ENCODE results near the gene MYL4.
"Not testable (repeated sequence)": the region's sequence is repeated elsewhere in the genome, so short reads cannot be mapped to it uniquely, and the experiment has no call there.

The MYL4 gene

GRCh38 chr17:47208744-47209488, at the start of gene MYL4:
TSS of gene MYL4 (plus strand) at chr17:47209348. CDS start at chr17:47209423, 75 bp downstream.
- no peak for TF ChIP-seq CTCF (IDR thresholded peaks at IDR 0.05; ENCODE audit: low read depth, low read length)
- DNase-seq (ENCODE audit: low read depth in 2 of 2): no peak
- no peak within 1 kb of the TSS for H3K4me3 ChIP-seq (replicated peaks in 1 of 2; ENCODE audit: low read depth in 2 of 2, low read length in 2 of 2)

GRCh38 chr17:47162013-47162622, 47.0 kb upstream of the MYL4 start:
- TF ChIP-seq CTCF (IDR thresholded peaks at IDR 0.05; ENCODE audit: low read depth, low read length): no peak
- no peak overlapping the region for H3K4me3 ChIP-seq (replicated peaks in 1 of 2; ENCODE audit: low read depth in 2 of 2, low read length in 2 of 2)
- DNase-seq (ENCODE audit: low read depth in 2 of 2): no peak

DNA sequence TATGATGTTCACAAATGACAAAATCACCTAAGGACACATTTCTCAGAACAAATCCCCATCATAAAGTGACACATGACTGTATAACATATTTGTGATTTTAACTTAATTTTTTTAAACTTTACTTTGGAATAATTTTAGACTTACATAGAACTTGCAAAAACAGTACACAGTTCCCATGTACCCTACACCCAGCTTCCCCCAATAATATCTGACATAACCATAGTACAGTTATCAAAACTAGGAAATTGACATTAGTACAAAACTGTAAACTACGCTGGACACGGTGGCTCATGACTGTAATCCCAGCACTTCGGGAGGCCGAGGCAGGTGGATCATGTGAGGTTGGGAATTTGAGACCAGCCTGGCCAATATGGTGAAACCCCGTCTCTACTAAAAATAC, 44.9 kb upstream of the MYL4 start:
- no peak for TF ChIP-seq CTCF (IDR thresholded peaks at IDR 0.05; ENCODE audit: low read depth, low read length)
- no peak for DNase-seq (ENCODE audit: low read depth in 2 of 2)
- H3K4me3 ChIP-seq (replicated peaks in 1 of 2; ENCODE audit: low read depth in 2 of 2, low read length in 2 of 2): no peak overlapping the region

- no peak overlapping the region for H3K4me3 ChIP-seq (replicated peaks in 1 of 2; ENCODE audit: low read depth in 2 of 2, low read length in 2 of 2)
- no peak for TF ChIP-seq CTCF (IDR thresholded peaks at IDR 0.05; ENCODE audit: low read depth, low read length)
- no peak for DNase-seq (ENCODE audit: low read depth in 2 of 2)
Measured at GRCh38 chr17:47165137-47165536, 44.0 kb upstream of the MYL4 start.

DNA sequence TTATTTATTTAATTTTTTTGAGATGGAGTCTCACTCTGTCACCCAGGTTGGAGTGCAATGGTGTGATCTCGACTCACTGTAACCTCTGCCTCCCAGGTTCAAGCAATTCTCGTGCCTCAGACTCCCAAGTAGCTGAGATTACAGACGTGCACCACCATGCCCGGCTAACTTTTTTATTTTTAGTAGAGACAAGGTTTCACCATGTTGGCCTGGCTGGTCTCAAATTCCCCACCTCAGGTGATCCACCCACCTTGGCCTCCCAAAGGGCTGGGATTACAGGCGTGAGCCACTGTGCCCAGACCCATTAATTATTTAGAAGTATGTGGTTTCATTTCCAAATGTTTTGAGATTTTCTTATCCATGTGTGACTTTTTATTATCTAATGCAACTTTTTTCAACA, 42.3 kb upstream of the MYL4 start:
- DNase-seq (ENCODE audit: low read depth in 2 of 2): not testable (repeated sequence)

DNA sequence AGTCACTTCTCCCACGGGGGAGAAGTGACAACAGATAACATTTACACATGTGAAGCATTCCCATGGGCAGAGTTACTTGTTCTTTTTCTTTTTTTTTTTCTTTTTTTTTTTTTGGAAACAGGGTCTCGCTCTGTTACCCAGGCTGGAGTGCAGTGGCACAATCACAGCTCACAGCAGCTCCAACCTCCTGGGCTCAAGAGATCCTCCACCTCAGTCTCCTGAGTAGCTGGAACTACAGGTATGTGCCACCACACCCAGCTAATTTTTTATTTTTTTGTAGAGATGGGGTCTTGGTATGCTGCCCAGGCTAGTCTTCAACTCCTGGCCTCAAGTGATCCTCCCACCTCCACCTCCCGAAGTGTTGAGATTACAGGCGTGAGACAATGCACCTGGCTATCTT, 40.3 kb upstream of the MYL4 start:
- H3K4me3 ChIP-seq (replicated peaks in 1 of 2; ENCODE audit: low read depth in 2 of 2, low read length in 2 of 2); DNase-seq (ENCODE audit: low read depth in 2 of 2): not testable (repeated sequence)

More for the DNA sequence above, 42.3 kb upstream of the MYL4 start:
- H3K4me3 ChIP-seq (replicated peaks in 1 of 2; ENCODE audit: low read depth in 2 of 2, low read length in 2 of 2): not testable (repeated sequence)

- no peak for TF ChIP-seq CTCF (IDR thresholded peaks at IDR 0.05; ENCODE audit: low read depth, low read length)
Measured at GRCh38 chr17:47170710-47171109, 38.4 kb upstream of the MYL4 start.

More at GRCh38 chr17:47170710-47171109, 38.4 kb upstream of the MYL4 start:
- no peak for DNase-seq (ENCODE audit: low read depth in 2 of 2)
- no peak overlapping the region for H3K4me3 ChIP-seq (replicated peaks in 1 of 2; ENCODE audit: low read depth in 2 of 2, low read length in 2 of 2)
